ENCODE data around the gene KYNU.
"Not testable (repeated sequence)": the region's sequence is repeated elsewhere in the genome, so short reads cannot be mapped to it uniquely, and the experiment has no call there.

KYNU gene

DNA sequence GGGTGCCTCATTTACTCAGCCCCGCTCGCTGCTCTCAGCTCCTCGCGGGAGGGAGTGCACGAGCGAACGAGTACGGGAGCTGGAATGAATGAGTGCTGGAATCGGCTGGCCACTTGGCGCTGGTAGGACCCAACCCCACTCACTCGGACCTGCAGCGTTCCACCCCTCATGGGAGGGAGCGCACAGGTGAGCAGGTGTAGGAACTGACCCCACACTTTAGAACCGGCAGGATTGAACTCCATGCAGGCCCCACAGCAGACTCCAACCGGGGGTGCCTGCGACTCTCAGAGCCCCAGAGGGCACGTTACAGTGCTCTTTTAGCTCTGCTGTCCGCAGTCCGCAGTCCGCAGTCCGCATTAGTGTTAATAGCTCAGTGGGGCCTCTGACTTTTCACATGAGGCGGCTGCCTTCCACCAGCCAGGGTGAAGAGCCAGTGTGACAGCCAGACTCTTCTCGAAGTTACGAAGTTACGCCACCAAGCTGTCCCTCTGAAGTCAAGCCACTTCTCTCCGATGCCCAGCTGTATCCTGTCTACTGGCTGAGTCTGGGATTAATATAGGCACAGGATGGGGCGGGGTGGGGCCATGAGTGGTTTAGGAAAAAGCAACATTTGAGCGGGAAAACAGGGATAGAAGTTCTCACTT, 149.1 kb downstream of the KYNU start:
- no peak overlapping the region for H3K4me3 ChIP-seq (ENCODE audit: low read length)
- TF ChIP-seq, protein P1, sequence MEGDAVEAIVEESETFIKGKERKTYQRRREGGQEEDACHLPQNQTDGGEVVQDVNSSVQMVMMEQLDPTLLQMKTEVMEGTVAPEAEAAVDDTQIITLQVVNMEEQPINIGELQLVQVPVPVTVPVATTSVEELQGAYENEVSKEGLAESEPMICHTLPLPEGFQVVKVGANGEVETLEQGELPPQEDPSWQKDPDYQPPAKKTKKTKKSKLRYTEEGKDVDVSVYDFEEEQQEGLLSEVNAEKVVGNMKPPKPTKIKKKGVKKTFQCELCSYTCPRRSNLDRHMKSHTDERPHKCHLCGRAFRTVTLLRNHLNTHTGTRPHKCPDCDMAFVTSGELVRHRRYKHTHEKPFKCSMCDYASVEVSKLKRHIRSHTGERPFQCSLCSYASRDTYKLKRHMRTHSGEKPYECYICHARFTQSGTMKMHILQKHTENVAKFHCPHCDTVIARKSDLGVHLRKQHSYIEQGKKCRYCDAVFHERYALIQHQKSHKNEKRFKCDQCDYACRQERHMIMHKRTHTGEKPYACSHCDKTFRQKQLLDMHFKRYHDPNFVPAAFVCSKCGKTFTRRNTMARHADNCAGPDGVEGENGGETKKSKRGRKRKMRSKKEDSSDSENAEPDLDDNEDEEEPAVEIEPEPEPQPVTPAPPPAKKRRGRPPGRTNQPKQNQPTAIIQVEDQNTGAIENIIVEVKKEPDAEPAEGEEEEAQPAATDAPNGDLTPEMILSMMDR (IDR thresholded peaks at IDR 0.05; ENCODE audit: insufficient read depth, low read depth, low read length, missing control alignments), result no peak
- DNase-seq (ENCODE audit: low read depth), result no peak

DNA sequence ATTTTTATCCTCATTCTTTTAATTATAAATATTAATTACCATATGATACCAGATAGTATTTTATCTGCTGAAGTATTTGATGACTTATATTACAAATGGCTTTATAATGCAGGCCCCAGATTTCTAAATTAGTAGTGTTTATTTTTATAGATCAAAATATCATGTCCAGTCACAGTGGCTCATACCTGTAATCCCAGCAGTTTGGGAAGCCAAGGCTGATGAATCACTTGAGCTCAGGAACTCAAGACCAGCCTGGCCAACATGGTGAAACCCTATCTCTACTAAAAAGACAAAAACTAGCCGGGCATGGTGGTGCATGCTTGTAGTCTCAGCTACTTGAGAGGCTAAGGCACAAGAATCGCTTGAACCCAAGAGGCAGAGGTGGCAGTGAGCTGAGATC, 151.7 kb downstream of the KYNU start:
- TF ChIP-seq, protein P1 (IDR thresholded peaks at IDR 0.05; ENCODE audit: insufficient read depth, low read depth, low read length, missing control alignments), result no peak
- H3K4me3 ChIP-seq (ENCODE audit: low read length), result no peak overlapping the region
- DNase-seq (ENCODE audit: low read depth), result peak; percentile 75

DNA sequence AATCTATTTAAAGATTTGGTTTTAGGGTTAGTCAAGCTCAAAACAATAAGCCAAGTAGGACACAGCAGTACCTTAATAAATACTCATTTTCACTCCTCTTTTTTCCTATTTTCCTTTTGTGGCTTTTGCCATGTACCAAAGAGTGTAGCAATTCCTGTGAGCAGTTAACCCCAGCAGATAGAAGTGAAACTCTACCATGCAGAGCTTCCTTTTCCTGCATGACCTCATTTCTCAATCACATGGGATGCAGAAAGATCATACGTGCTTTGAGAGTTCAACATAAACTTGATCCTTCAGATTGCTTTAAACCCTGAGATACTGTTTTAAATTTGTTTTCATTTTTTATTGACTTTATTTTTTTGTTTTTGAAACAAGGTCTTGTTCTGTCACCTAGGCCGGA, 152.7 kb downstream of the KYNU start:
- H3K4me3 ChIP-seq (ENCODE audit: low read length), result no peak overlapping the region
- TF ChIP-seq, protein P1 (IDR thresholded peaks at IDR 0.05; ENCODE audit: insufficient read depth, low read depth, low read length, missing control alignments), result no peak
- no peak for DNase-seq (ENCODE audit: low read depth)

DNA sequence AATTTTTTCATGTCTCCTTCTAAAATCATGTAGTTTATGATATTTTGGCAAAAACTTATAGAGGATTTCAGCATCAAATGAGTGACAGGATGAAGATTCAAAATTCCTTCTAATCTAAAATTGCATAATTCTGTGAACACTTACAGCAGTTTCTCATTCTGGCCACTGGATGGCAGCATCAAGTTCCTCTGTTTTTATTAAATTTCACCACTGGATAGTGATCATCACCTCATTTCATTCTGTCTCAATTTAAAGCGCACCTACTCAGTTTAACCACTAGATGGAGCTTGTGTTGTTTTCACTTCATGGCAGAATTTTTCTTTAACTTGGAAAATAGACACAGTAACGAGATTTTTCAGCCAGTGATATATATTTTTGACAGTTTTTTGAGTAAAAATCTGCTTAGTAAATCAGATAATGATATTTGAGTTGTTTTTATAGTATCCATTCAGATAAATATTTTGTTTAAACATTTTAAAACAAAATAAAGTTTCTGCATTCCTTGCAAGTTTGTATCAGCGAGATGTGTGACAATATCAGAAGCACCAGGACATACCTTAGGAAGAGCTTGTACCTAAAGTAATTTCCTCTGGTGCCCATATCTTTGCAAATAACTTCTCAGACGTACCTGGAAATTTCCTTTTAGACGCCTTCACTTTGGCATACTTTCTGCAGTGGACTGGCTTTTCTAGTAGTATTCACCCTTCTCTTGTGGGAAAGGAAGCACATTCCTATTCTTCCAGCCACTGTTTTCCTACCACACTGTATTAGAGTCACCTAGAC, 157.0 kb downstream of the KYNU start:
- H3K4me3 ChIP-seq (ENCODE audit: low read length), result no peak overlapping the region
- TF ChIP-seq, protein P1 (IDR thresholded peaks at IDR 0.05; ENCODE audit: insufficient read depth, low read depth, low read length, missing control alignments), result peak; percentile 96
- peak; percentile 77 for DNase-seq (ENCODE audit: low read depth)

DNA sequence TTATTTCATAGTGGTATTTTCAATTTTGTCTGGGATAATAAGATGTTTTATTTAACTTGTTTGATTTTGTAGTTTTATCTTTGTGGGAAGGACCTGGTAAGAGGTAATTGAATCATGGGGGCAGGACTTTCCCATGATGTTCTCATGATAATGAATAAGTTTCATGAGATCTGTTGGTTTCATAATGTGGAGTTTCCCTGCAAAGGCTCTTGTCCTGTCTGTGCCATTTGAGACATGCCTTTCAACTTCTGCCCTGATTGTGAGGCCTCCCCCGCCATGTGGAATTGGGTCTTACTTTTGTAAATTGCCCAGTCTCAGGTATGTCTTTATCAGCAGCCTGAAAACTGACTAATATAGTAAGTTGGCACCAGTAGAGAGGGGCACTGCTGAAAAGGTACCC, 174.0 kb downstream of the KYNU start:
- H3K4me3 ChIP-seq (ENCODE audit: low read length), result no peak overlapping the region
- DNase-seq (ENCODE audit: low read depth), result peak; percentile 29
- TF ChIP-seq, protein P1 (IDR thresholded peaks at IDR 0.05; ENCODE audit: insufficient read depth, low read depth, low read length, missing control alignments), result no peak

DNA sequence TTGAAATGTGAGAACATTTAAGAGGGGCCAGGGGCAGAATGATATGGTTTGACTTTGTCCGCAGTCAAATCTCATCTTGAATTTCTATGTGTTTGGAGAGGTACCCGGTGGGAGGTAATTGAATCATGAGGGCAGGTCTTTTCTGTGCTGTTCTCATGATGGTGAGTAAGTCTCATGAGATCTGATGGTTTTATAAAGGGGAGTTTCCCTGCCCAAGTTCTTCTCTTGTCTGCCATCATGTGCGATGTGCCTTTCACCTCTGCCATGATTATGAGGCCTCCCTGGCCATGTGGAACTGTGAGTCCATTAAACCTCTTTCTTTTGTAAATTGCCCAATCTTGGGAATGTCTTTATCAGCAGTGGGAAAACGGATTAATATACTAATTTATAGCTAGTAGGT, 176.0 kb downstream of the KYNU start:
- H3K4me3 ChIP-seq (ENCODE audit: low read length); DNase-seq (ENCODE audit: low read depth): not testable (repeated sequence)

DNA sequence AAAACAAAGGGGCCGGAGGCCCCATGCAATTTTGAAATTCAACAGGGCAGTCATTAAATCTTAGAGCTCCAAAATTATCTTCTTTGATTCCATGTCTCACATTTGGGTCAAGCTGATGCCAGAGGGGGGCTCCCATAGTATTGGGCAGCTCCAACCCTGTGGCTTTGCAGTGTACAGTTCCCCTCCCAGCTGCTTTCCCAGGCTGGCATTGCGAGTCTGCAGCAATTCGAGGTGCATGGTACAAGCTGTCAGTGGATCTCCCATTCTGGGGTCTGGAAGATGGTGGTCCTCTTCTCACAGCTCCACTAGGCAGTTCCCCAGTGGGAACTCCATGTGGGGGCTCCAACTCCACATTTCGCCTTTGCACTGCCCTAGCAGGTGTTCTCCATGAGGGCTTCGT, 179.1 kb downstream of the KYNU start:
- DNase-seq (ENCODE audit: low read depth), result no peak
- TF ChIP-seq, protein P1 (IDR thresholded peaks at IDR 0.05; ENCODE audit: insufficient read depth, low read depth, low read length, missing control alignments), result no peak
- H3K4me3 ChIP-seq (ENCODE audit: low read length), result no peak overlapping the region
